GM10248 (cell line): Measurements from ENCODE around the gene TRIM32.

Source experiments
- CTCF ChIA-PET: fragments of 300-600 bp; sonication (Branson Sonifier 250); formaldehyde crosslinking; extraction: SDS; loops from one replicate; lab custom pipeline; 2021; ENCODE audit warnings: antibody characterized with exemption; lab: Yijun Ruan, JAX
- POLR2A ChIA-PET: fragments of 350-650 bp; sonication (Branson Sonifier 250); formaldehyde crosslinking; extraction: SDS; loops from one replicate; lab custom pipeline; 2020; ENCODE audit warnings: antibody characterized with exemption; lab: Yijun Ruan, JAX
- DNase-seq: peaks from one replicate; pipeline ENCODE4 v3.0.0; 2012; ENCODE audit errors: extremely low spot score
- TF ChIP-seq, protein P1 (sequence below): IDR thresholded peaks from 2 replicates; pipeline ENCODE4 v1.5.1; 2012; ENCODE audit warnings: mild to moderate bottlenecking, low read depth; ENCODE audit errors: extremely low read depth, missing control alignments, control extremely low read depth

TRIM32 gene

DNA sequence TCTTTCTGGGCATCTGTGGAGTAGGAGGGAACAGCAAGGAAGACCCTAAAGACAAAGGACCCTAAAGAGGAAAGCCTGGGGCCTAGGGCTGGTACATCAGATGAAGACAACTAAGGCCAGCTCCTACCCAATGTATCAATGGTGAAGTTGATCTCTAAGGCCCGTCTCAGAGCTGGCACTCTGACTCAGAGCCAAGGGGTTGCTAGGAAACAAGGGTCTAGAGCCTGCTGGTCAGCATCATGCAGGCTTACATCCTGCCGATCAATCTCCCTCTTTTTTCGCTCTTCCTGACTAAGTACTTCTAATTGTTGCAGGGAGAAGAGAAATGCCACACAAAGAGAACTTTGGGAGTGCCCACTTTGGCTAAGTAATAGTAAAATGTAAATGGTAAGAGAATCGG, 26.2 kb downstream of the TRIM32 start:
- TF ChIP-seq, protein P1, sequence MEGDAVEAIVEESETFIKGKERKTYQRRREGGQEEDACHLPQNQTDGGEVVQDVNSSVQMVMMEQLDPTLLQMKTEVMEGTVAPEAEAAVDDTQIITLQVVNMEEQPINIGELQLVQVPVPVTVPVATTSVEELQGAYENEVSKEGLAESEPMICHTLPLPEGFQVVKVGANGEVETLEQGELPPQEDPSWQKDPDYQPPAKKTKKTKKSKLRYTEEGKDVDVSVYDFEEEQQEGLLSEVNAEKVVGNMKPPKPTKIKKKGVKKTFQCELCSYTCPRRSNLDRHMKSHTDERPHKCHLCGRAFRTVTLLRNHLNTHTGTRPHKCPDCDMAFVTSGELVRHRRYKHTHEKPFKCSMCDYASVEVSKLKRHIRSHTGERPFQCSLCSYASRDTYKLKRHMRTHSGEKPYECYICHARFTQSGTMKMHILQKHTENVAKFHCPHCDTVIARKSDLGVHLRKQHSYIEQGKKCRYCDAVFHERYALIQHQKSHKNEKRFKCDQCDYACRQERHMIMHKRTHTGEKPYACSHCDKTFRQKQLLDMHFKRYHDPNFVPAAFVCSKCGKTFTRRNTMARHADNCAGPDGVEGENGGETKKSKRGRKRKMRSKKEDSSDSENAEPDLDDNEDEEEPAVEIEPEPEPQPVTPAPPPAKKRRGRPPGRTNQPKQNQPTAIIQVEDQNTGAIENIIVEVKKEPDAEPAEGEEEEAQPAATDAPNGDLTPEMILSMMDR, result no peak
- ChIA-PET POLR2A (no interaction called here), CTCF (interaction anchor here (2.5 kb wide), 1 partner anchor 24 kb away, joined by 7 read pairs; no protein-coding TSS in a partner anchor)
- DNase-seq, result no peak

DNA sequence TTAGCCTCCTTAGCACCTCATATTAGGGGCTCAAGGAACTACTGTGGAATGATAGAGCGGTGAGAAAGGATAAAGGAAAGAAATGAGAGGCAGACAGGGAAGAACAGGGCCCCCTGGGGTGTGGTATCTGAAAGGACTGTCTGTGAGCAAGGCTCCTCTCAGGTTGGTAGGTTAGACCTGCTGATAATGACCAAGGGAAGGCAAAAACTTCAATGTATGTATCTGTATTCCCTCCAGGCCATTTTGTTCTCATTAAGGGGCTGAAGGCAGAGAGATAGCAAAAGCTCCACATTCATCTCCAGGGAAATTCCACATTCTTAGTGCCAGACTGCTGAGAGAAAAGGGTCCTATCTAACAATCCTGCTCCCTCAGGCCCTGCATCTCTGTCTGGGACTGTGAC, 28.6 kb downstream of the TRIM32 start:
- POLR2A ChIA-PET, result no interaction called here
- TF ChIP-seq, protein P1, result no peak
- no peak for DNase-seq
- CTCF ChIA-PET, result interaction anchor here (1.1 kb wide), 1 partner anchor 21 kb away, joined by 4 read pairs; no protein-coding TSS in a partner anchor

DNA sequence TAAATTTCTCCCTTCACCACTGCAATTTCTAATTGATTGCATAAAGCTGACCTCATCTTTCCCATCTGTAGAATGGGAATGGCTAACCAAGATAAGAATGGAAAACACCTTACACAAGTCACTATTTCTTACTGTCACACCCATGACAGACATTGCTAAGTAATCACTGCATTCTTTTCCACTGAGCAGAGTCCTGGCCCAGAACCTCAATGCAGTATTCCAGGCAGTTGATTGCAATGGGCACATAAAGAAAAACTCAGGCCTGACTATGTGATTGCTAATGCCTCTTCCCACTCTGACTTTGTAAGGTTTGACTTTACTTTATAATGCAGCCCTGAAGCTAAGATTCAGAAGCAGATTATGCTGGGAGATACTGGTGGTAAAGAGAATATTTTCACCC, 29.3 kb downstream of the TRIM32 start:
- POLR2A ChIA-PET, result no interaction called here

DNA sequence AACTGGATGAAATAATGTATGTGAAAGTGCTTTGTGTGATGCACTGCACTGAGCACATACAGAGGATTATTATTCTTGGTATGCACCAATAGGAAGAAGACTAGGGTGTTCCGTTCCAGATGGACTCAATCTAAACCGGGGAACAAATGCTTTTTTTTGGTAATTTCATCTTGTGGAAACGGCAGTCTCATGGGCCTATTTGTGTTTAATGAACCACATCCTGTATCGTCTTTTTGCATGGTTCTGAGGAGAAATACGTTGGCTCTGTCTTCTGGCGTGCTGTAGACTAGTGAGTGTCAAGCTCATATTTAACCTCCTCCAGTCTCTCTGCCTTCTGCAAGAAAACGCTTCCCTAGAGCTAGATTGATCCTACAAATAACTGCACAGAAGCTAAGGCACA, 30.0 kb downstream of the TRIM32 start:
- no peak for DNase-seq
- TF ChIP-seq, protein P1, result no peak
- CTCF ChIA-PET, result no interaction called here
- POLR2A ChIA-PET, result no interaction called here

More for the DNA sequence above, 29.3 kb downstream of the TRIM32 start:
- CTCF ChIA-PET, result interaction anchor here (1.1 kb wide), 1 partner anchor 21 kb away, joined by 4 read pairs; no protein-coding TSS in a partner anchor
- TF ChIP-seq, protein P1, result no peak
- no peak for DNase-seq

DNA sequence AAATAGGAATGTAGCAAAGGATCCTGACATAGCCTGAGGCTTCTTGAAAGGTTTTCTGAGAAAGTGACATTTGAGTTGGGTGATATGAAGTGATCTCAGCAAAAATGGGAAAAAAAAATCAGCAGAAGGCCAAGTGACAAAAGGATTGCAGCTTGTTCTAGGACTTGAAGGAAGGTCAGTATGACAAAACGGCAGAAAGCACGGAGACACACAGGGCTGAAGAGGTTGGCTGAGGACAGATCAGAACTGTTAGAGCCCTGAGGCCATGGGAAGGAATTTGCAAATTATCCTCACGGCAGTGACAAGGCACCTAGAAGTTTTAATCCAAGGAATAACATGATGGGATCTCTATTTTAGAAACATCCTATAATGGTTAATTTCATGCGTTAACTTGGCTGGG, 31.0 kb downstream of the TRIM32 start:
- ChIA-PET CTCF (interaction anchor here (0.8 kb wide), 1 partner anchor 17 kb away, joined by 3 read pairs; no protein-coding TSS in a partner anchor), POLR2A (interaction anchor here (0.6 kb wide), 1 partner anchor 38 kb away, joined by 3 read pairs; no protein-coding TSS in a partner anchor)
- TF ChIP-seq, protein P1, result no peak
- DNase-seq, result no peak

DNA sequence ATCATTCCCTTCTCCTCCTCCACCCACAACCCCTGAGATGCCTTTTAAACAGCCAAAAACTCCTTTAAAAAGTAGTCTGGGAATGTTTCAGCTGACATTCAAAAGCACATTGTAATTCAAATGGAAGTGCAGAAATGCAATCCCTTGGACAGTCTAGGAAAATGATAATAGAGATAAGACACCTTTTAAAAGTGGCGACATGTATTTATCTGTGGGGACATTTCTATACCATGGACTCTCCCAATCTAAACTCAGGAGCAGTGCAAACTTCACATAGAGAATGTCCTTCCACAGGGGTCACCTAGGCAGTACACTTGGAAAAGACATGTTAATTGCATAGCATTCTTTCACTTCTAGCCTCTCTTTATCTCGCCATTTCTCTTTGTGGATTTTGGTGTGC, 33.0 kb downstream of the TRIM32 start:
- POLR2A ChIA-PET, result no interaction called here
- TF ChIP-seq, protein P1, result no peak
- CTCF ChIA-PET, result interaction anchor here (3.7 to 10.0 kb wide), 2 partner anchors 17 to 140 kb away, joined by 11 to 87 read pairs; no protein-coding TSS in a partner anchor
- no peak for DNase-seq
